GM21367 (cell line): ENCODE data around the gene TAP1.
"Not testable (repeated sequence)": the region's sequence is repeated elsewhere in the genome, so short reads cannot be mapped to it uniquely, and the experiment has no call there.

Experiments used
- ATAC-seq: cut with Tn5 transposase; IDR thresholded peaks from one replicate; pipeline ENCODE4 v1.9.1; 2021; ENCODE audit not compliant: unreplicated experiment

Gene TAP1, protein sequence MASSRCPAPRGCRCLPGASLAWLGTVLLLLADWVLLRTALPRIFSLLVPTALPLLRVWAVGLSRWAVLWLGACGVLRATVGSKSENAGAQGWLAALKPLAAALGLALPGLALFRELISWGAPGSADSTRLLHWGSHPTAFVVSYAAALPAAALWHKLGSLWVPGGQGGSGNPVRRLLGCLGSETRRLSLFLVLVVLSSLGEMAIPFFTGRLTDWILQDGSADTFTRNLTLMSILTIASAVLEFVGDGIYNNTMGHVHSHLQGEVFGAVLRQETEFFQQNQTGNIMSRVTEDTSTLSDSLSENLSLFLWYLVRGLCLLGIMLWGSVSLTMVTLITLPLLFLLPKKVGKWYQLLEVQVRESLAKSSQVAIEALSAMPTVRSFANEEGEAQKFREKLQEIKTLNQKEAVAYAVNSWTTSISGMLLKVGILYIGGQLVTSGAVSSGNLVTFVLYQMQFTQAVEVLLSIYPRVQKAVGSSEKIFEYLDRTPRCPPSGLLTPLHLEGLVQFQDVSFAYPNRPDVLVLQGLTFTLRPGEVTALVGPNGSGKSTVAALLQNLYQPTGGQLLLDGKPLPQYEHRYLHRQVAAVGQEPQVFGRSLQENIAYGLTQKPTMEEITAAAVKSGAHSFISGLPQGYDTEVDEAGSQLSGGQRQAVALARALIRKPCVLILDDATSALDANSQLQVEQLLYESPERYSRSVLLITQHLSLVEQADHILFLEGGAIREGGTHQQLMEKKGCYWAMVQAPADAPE

GRCh38 chr6:32853541-32854375 lies at the start of gene TAP1, which contains the start of gene PSMB9:
Gene TAP1 (minus strand): TSS chr6:32853704. CDS start chr6:32853636, 68 bp downstream.
Gene PSMB9 (plus strand): TSS chr6:32854192. CDS start chr6:32854230, 38 bp downstream.
- peak; percentile 68 for ATAC-seq

DNA sequence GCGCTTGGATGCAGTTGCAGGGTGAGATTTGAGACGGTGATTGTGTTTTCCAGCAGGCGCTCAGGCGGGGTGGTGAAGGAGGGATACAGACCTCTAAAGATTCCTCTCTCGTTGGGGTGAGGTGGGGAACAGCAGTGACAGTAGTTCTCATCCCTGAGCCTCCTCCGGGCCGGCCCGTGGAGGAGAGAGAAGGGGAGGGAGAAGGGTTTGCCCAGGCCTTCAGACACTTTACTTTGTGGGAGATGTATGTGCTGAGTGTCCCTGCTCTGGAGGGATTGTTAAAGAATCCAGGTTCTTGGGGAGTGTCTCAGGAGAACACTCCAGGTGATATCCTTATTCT lies 41.5 kb upstream of the TAP1 start:
- no peak for ATAC-seq

DNA sequence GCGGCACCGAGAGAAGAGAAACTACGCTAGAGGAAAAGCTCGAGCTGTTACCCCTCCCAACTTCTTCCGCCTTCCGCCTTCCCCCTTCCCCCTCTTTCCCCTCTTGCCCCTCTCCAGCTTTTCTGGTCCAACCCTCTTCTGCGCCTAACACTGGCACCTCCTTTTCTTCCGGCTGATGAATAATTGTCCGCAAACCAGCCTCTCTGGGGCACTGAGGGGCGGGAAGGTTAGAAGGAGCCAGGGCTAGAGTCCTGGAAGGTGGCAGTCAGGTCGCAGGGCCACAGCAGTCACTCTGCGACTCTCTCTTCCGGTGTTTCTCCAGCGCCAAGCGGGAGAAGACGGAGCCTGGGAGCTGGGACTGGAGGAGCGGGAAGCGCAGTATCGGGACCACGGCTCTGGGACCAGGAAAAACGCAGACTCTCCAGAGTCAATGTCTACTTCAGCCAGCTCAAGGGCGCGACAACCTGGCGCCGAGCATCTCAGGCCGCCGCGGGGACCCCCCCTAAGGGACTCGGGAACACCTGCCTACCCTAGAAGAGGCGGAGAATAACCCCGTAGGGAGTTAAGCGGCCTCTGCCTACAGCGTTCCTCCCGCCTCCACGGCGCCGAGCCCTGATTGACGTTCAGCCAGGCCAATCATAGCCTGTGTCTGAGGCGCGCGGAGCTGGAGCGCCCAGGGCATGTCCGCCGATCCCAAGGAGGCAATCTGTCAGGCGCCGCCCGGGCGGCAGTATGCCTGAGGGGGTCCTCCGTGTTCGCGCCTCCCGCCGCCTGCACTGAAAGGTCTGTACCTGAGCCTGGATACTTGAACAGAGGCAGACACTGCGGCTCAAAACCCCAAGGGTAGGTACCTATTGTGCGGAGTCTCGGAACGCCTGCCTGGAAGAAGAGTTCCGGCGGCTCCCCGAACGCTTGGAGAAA lies 40.8 kb upstream of the TAP1 start:
- peak; percentile 78 for ATAC-seq

DNA sequence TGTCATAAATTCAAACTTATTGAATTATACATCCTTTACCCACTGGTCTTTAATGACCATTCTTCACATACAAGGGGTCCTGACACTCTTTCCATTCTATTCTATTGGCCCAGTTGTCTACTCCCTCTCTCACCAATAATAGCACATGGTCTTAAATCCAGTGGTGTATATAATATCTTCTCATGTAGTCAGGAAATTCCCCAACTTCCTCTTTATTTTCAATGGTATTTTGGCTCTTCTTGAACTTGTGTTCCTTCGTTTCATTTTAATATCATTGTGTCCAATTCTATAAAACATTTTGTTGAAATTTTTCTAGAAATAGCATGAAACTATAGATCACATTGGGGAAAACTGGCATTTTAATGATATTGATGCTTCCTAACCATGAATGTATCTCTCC lies 37.3 kb upstream of the TAP1 start:
- ATAC-seq, result no peak

GRCh38 chr6:32889533-32889932 lies 36.0 kb upstream of the TAP1 start:
- no peak for ATAC-seq

DNA sequence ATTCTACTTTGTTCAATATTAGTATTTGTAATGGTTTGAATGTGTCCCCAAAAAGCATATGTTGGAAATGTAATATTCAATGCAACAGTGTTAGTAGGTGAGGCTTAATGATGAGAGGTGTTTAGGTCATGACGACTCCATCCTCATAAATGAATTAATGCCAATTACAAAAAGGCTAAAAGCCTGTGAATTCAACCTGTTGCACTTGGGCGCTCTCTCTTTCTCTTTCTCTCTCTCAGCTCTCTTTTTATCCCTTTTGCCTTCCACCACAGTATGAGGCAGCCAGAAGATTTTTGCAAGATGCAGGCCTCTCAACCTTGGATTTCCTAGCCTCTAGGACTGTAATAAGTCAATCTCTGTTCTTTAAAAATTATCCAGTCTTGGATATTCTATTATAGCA lies 35.1 kb upstream of the TAP1 start:
- ATAC-seq, result no peak

GRCh38 chr6:32887616-32888015 lies 34.1 kb upstream of the TAP1 start:
- no peak for ATAC-seq

- no peak for ATAC-seq
Measured at GRCh38 chr6:32886681-32887383, 33.3 kb upstream of the TAP1 start.

DNA sequence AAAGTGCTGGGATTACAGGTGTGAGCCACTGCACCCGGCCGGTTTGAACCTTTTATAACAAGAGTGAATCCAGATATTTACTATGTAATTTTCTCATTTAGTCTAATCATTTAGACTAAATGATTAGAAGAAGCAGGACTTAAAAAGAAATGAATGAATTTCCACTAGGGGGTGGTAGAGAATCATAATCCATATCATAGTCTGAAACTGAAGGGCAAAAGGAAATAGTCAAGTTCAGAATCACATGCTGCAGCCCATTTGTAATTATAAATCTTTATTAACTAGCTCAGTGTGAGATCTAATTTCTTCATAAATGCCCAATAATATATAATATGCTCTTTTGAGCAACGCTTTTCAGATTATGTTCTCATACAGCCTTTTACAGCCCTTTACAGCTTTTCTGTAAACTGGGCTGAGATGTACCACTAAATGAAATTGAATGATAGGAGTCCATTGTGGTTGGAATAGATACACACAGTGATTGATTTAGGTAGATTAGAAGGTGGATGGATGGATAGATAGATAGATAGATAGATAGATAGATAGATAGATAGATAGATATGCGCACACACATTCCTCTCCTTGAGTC lies 32.3 kb upstream of the TAP1 start:
- ATAC-seq, result no peak

GRCh38 chr6:32883789-32884188 lies 30.3 kb upstream of the TAP1 start:
- ATAC-seq, result no peak

DNA sequence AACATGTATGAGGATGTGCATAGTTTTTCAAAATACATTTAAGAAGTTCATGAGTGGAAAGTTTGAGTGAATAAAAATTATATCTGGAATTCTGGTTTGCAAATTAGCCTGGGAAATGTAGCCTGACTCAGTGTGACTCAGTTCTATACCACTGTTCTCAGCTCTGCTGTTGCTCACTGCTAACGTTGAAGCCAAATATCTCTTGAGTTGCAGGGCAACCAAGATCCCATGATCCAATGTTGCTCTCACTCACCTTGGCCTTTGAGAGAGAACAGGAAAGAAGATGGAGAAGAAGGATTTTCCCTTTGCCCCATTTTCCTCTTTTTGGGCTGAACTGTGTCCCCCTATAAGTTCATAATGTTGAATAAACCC lies 29.4 kb upstream of the TAP1 start:
- ATAC-seq, result no peak

DNA sequence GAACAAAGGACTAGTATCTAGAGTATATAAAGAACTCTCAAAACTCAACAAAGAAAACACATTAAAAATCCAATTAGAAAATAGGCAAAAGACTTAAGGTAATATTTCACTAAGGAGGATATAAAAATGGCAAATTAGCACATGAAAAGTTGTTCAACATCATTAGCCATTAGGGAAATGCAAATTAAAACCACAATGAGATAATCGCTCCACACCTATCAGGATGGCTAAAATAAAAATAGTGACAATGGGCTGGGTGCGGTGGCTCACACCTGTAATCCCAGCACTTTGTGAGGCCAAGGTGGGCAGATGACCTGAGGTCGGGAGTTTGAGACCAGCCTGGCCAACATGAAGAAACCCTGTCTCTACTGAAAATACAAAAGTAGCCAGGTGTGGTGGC lies 27.5 kb upstream of the TAP1 start:
- not testable (repeated sequence) for ATAC-seq

- no peak for ATAC-seq
Measured at GRCh38 chr6:32879691-32880090, 26.2 kb upstream of the TAP1 start.

- ATAC-seq, result no peak
Measured at GRCh38 chr6:32876603-32877002, 23.1 kb upstream of the TAP1 start.

DNA sequence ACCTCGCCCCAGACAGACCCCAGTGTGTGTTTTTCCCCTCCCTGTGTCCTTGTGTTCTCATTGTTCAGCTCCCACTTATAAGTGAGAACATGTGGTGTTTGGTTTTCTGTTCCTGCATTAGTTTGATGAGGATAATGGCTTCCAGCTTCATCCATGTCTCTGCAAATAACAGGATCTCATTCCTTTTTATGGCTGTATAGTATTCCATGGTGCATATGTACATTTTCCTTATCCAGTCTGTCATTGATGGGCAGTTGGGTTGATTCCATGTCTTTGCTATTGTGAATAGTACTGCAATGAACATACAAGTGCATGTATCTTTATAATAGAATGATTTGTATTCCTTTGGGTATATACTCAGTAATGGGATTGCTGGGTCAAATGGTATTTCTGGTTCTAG lies 20.4 kb upstream of the TAP1 start:
- ATAC-seq, result not testable (repeated sequence)

DNA sequence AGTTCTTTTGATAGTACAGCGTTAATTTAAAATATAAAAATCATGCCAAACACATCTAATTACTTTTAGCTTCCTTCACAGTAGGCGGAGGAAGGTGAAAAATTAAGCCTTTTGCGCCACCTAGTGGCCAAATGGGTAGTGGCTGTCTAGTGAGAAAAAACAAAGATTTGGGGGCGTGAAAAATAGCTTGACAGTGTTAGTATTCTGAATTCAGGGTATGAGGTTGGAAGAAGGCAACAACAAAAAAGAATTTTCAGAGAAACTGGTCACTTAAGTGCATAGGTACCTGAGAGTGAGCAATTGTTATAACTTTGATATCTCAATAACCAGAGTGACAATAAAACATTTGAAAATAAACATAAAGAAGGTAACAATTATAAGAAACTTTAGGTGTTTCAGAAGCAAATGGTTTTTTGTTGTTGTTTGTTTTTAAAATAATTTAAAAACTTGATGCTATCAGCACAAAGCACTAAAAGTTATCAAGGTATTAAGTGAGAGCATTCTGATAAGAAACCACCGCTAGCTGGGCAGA lies 14.8 kb upstream of the TAP1 start:
- ATAC-seq, result no peak

DNA sequence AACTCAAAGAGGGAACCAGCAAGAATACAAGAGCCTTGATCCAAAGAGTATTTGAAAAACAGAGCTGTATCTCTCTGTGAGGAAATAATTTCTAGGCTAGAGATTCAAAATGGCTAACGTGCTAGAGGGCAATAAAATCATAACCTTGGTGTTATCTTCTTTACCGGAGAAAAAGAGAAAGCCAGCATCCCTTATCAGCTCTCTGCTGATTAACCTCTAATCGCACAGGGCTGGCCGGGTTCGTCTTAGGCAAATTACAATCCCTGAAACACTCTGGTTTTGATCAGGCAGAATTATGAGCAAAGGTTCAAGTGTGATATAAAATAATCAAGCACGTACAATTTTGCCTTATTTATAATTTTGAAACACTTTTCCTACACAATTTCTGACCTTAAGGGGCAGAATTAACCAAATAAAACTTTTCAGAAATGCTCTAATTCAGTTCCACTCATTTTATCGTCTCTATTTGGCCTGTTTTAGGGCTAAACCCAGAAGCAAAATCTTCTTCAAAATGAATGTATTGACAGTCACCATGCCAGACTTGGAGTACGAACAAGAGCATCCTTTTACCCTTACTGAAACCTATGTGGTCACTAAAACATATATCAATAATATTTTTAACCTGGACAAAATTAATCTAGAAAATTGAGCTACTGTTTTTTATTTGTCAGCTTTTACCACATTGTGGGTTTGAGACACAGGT lies 14.2 kb upstream of the TAP1 start:
- no peak for ATAC-seq

- ATAC-seq, result no peak
Measured at GRCh38 chr6:32867022-32867477, 13.5 kb upstream of the TAP1 start.
